Ovary (tissue), 9 donors: ENCODE results near the gene DAB2. TPM values are rescaled to one million over a fixed set of nuclear protein-coding genes. Genes with fewer than 3 reads are reported as not detected.

Experiments used
- DNase-seq, 5 donors: peaks; one replicate each; pipeline ENCODE4 v3.0.0-alpha.2; 2019 to 2020
- H3K27ac ChIP-seq, 2 donors: fragments of 200-600 bp; one replicate each; pipeline versions ENCODE4 v1.5.1 to v1.8.0; 2019 to 2022
- H3K27me3 ChIP-seq: fragments of 200-600 bp; one replicate; pipeline ENCODE4 v1.8.0; 2022
- H3K36me3 ChIP-seq: fragments of 200-600 bp; sonication (generic); one replicate; pipeline ENCODE4 v1.5.1; 2019
- H3K4me1 ChIP-seq: one replicate; pipeline ENCODE4 v1.8.1; 2013; ENCODE audit warnings: mild to moderate bottlenecking, moderate library complexity; ENCODE audit not compliant: insufficient read depth
- H3K4me3 ChIP-seq: fragments of 200-600 bp; sonication (generic); one replicate; pipeline ENCODE4 v1.5.1; 2017
- H3K9me3 ChIP-seq, 2 donors: fragments of 200-600 bp in 1 of 2; sonication (generic) in 1 of 2; one replicate each; pipeline versions ENCODE4 v1.5.1 to v1.8.1; 2013 to 2019; ENCODE audit warnings: mild to moderate bottlenecking in 1 of 2, moderate library complexity in 1 of 2
- CTCF ChIP-seq, 3 donors: fragments of 450-650 bp in 2 of 3; fragments of 200-600 bp in 1 of 3; IDR thresholded peaks; one replicate each; pipeline versions ENCODE4 v1.5.1 to v1.8.0; 2016 to 2022; ENCODE audit warnings: antibody characterized with exemption in 3 of 3, mild to moderate bottlenecking in 1 of 3
- EP300 ChIP-seq: sonication (generic); formaldehyde crosslinking; IDR thresholded peaks from one replicate; pipeline ENCODE4 v1.6.1; 2017; ENCODE audit warnings: antibody characterized with exemption
- POLR2A ChIP-seq: fragments of 450-650 bp; IDR thresholded peaks from one replicate; pipeline ENCODE4 v1.6.1; 2017; ENCODE audit warnings: antibody characterized with exemption, mild to moderate bottlenecking, moderate library complexity
- WGBS, 3 donors: extraction: QIAGEN DNeasy Blood & Tissue Kit in 1 of 3; methylation state at CpG; one replicate each; pipeline versions ENCODE4 v1.1.5 to v1.1.7; 2013 to 2017; 5-methylcytosine and 5-hydroxymethylcytosine counted together
- intact Hi-C, 4 donors: fragments of 100-400 bp; cut with DNase I; formaldehyde crosslinking; loops; one replicate each; pipeline versions ENCODE4 v1.11.0 to v1.15.1; 2022 to 2023
- polyA plus RNA-seq, 2 donors: library from polyadenylated mRNA; stranded (reverse); fragments of 200-250 nt in 1 of 2; fragments of 350-450 nt in 1 of 2; fragmentation: Illumina TruSeq in 1 of 2; extraction: RNeasy Lipid Tissue Mini Kit (QIAGEN cat#74804) in 1 of 2; gene quantifications; one replicate each; pipeline ENCODE4 v1.2.3, GENCODE V29; 2013 to 2014
- total RNA-seq, 7 donors: library from RNA; depleted of rRNA in 2 of 7; stranded (reverse); fragments of >200 nt in 2 of 7; fragmentation: NEBNext Ultra II Directional in 3 of 7; extraction: Animal tissue kit (Norgen Biotek cat#: 25700) in 3 of 7; gene quantifications; one replicate each; pipeline versions ENCODE4 v1.1.0 to v1.2.4, GENCODE V29; 2016 to 2023
- donor health status: DM: no; HTN: no; CAD: no; lungs with moderate emphysema.
- donor health status: DM: no; HTN: no; CAD: no.
- donor health status: Bipolar disorder and iron deficiency.
- donor health status: DM: yes; HTN: yes; CAD: no.
- donor health status: DM: no; HTN: no; CAD: no.
- donor health status: DM: yes; HTN: yes; CAD: no.

The DAB2 gene
- total and polyA plus RNA-seq, 9 donors = 25.0 to 118 (median 38.7) TPM

GRCh38 chr5:39369123-39369815 is 55.5 kb downstream of the DAB2 start:
- no peaks in the 10 kb centered on the region for H3K27me3 ChIP-seq
- H3K27ac ChIP-seq = no peak overlapping the region
- TF ChIP-seq CTCF (IDR thresholded peaks at IDR 0.05) = no peak
- no peak for TF ChIP-seq POLR2A
- no peak for TF ChIP-seq EP300
- intact Hi-C loops = no loop called here
- no peaks in the 10 kb centered on the region for H3K9me3 ChIP-seq
- no peak overlapping the region for H3K4me3 ChIP-seq
- no peak for DNase-seq
- peaks cover 4% of the 10 kb centered on the region for H3K4me1 ChIP-seq
- 71 to 80% (median 78%) methylated on average over 5 of the region's 5 CpGs for whole genome bisulfite sequencing, 3 donors
- H3K36me3 ChIP-seq = no peaks in the 10 kb centered on the region

GRCh38 chr5:39368116-39368515 is 56.7 kb downstream of the DAB2 start:
- Histone ChIP-seq H3K4me3 (no peak overlapping the region), H3K36me3 (no peaks in the 10 kb centered on the region), H3K9me3 (no peaks in the 10 kb centered on the region), H3K4me1 (peaks cover 4% of the 10 kb centered on the region), H3K27me3 (no peaks in the 10 kb centered on the region), H3K27ac (no peak overlapping the region)
- TF ChIP-seq CTCF (IDR thresholded peaks at IDR 0.05) (no peak), POLR2A (no peak), EP300 (no peak)
- intact Hi-C loops = no loop called here
- 41 to 62% (median 45%) methylated on average over 4 of the region's 4 CpGs for WGBS, 3 donors
- no peak for DNase-seq

DNA sequence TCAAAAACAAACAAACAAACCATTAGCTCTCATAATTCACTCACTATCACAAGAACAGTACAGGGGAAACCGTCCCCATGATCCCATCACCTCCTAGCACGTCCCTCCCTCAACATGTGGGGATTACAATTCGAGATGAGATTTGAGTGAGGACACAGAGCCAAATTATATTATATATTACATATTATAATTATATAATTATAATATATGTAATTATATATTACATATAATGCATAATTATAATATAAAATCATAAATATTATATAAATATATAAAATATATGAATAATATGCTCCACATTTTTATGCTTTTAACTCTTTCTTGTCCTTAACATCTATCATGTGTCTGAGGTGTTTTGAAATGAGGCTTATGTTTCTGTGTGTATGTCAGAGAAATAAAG is 57.1 kb downstream of the DAB2 start:
- peaks cover 4% of the 10 kb centered on the region for H3K4me1 ChIP-seq
- DNase-seq = no peak
- no peaks in the 10 kb centered on the region for H3K27me3 ChIP-seq
- 51 to 64% (median 56%) methylated on average over 3 of the region's 3 CpGs for WGBS, 3 donors
- no peak overlapping the region for H3K4me3 ChIP-seq
- H3K9me3 ChIP-seq = no peaks in the 10 kb centered on the region
- H3K36me3 ChIP-seq = no peaks in the 10 kb centered on the region
- no peak for TF ChIP-seq EP300
- TF ChIP-seq CTCF (IDR thresholded peaks at IDR 0.05) = no peak
- no peak for TF ChIP-seq POLR2A
- H3K27ac ChIP-seq = no peak overlapping the region
- intact Hi-C loops = no loop called here

- Histone ChIP-seq H3K4me1 (no peaks in the 10 kb centered on the region), H3K36me3 (no peaks in the 10 kb centered on the region), H3K9me3 (no peaks in the 10 kb centered on the region), H3K27ac (no peak within 1 kb of the TSS), H3K27me3 (no peaks in the 10 kb centered on the region), H3K4me3 (no peak within 1 kb of the TSS)
- 63 to 73% (median 72%) methylated on average over 6 of the region's 6 CpGs for WGBS, 3 donors
- DNase-seq = no peak
- TF ChIP-seq EP300 (no peak), POLR2A (no peak), CTCF (IDR thresholded peaks at IDR 0.05) (no peak)
- intact Hi-C loops = no loop called here
Measured at GRCh38 chr5:39364367-39364766, 60.4 kb downstream of the DAB2 start, which contains the start of gene C9. Gene C9 (minus strand): TSS chr5:39364495. CDS start chr5:39364464, 31 bp downstream.
